H1 (cell line): ENCODE measurements around the gene SLC22A23.

Experiments used
- BCL11A ChIP-seq, 2 experiments: IDR thresholded peaks; one replicate each; pipeline ENCODE4 v1.6.1; 2011; ENCODE audit warnings: low read depth in 2 of 2, low read length in 2 of 2, mild to moderate bottlenecking in 2 of 2
- CHD2 ChIP-seq: IDR thresholded peaks from 2 replicates; pipeline ENCODE4 v1.6.1; 2012; ENCODE audit warnings: low read length, improper control_type of control experiment
- CTCF ChIP-seq, 3 experiments: IDR thresholded peaks; 1 replicate in 2 of 3; 2 replicates in 1 of 3; pipeline versions ENCODE4 v1.5.1 to v1.6.1; 2011; ENCODE audit warnings: low read length in 3 of 3, mild to moderate bottlenecking in 3 of 3, inconsistent platforms in 2 of 3, low read depth in 1 of 3, moderate library complexity in 1 of 3; ENCODE audit not compliant: insufficient read depth in 1 of 3; ENCODE audit errors: control extremely low read depth in 1 of 3
- EGR1 ChIP-seq: IDR thresholded peaks from 2 replicates; pipeline ENCODE4 v1.6.1; 2011; ENCODE audit warnings: low read depth, low read length, borderline replicate concordance
- EP300 ChIP-seq, 2 experiments: IDR thresholded peaks; 1 replicate in 1 of 2; 2 replicates in 1 of 2; pipeline ENCODE4 v1.6.1; 2011 to 2012; ENCODE audit warnings: low read depth in 2 of 2, low read length in 2 of 2, mild to moderate bottlenecking in 2 of 2, borderline replicate concordance in 1 of 2, inconsistent platforms in 1 of 2, moderate library complexity in 1 of 2
- GABPA ChIP-seq: IDR thresholded peaks from 2 replicates; pipeline ENCODE4 v1.6.1; 2011; ENCODE audit warnings: mild to moderate bottlenecking, low read length, moderate library complexity, borderline replicate concordance; ENCODE audit not compliant: insufficient read depth
- POLR2A ChIP-seq, 2 experiments: IDR thresholded peaks; 1 replicate in 1 of 2; 2 replicates in 1 of 2; pipeline ENCODE4 v1.6.1; 2011; ENCODE audit warnings: low read depth in 2 of 2, low read length in 2 of 2, mild to moderate bottlenecking in 2 of 2; ENCODE audit errors: control extremely low read depth in 1 of 2
- RBBP5 ChIP-seq: IDR thresholded peaks from 2 replicates; pipeline ENCODE4 v1.7.1; 2012; ENCODE audit warnings: low read depth, mild to moderate bottlenecking, inconsistent platforms, low read length, moderate library complexity, borderline replicate concordance
- RFX5 ChIP-seq: IDR thresholded peaks from 2 replicates; pipeline ENCODE4 v1.6.1; 2011; ENCODE audit warnings: low read depth, low read length, improper control_type of control experiment, borderline replicate concordance
- RNF2 ChIP-seq: fragments of 200-900, 300-1000 bp; sonication (generic); IDR thresholded peaks from 2 replicates; pipeline ENCODE4 v1.7.1; 2016; ENCODE audit warnings: borderline replicate concordance, low read depth, mild to moderate bottlenecking, antibody characterized with exemption, low read length; ENCODE audit not compliant: poor library complexity, severe bottlenecking; ENCODE audit errors: missing control alignments
- RXRA ChIP-seq: IDR thresholded peaks from 2 replicates; pipeline ENCODE4 v1.6.1; 2011; ENCODE audit warnings: low read depth, mild to moderate bottlenecking, low read length, moderate library complexity; ENCODE audit not compliant: insufficient read depth
- SAP30 ChIP-seq: fragments of 300-600 bp; sonication (generic); IDR thresholded peaks from 2 replicates; pipeline ENCODE4 v1.7.1; 2012; ENCODE audit warnings: low read length, moderate library complexity, mild to moderate bottlenecking, inconsistent platforms; ENCODE audit not compliant: insufficient read depth, insufficient replicate concordance
- TCF12 ChIP-seq: IDR thresholded peaks from 2 replicates; pipeline ENCODE4 v1.6.1; 2011; ENCODE audit warnings: low read depth, mild to moderate bottlenecking, low read length

GRCh38 chr6:3391902-3392458 is 64.9 kb downstream of the SLC22A23 start:
- TF ChIP-seq CTCF (IDR thresholded peaks at IDR 0.05; ENCODE audit: control extremely low read depth in 1 of 3, insufficient read depth in 1 of 3, low read depth in 1 of 3, low read length in 3 of 3) = no peak
- no peak for TF ChIP-seq POLR2A (IDR thresholded peaks at IDR 0.05; ENCODE audit: control extremely low read depth in 1 of 2, low read depth in 2 of 2, low read length in 2 of 2)
- TF ChIP-seq SAP30 = no peak
- TF ChIP-seq RFX5 = no peak
- no peak for TF ChIP-seq CHD2
- no peak for TF ChIP-seq TCF12
- TF ChIP-seq RNF2 = no peak
- TF ChIP-seq EP300 (IDR thresholded peaks at IDR 0.05; ENCODE audit: borderline replicate concordance in 1 of 2, low read depth in 2 of 2, low read length in 2 of 2) = no peak
- TF ChIP-seq RBBP5 = no peak
- no peak for TF ChIP-seq RXRA
- TF ChIP-seq BCL11A (IDR thresholded peaks at IDR 0.05; ENCODE audit: low read depth in 2 of 2, low read length in 2 of 2) = no peak
- no peak for TF ChIP-seq EGR1
- TF ChIP-seq GABPA = no peak
